ENCODE data around the gene MICAL3.
"Not testable (repeated sequence)": the region's sequence is repeated elsewhere in the genome, so short reads cannot be mapped to it uniquely, and the experiment has no call there.

Gene MICAL3

GRCh38 chr22:18024276-18024939 lies at the start of gene MICAL3:
TSS of gene MICAL3 (minus strand) at chr22:18024561. CDS start at chr22:17906812, 117,749 bp downstream.
- peak; percentile 86 for DNase-seq

GRCh38 chr22:18073927-18074326 lies 49.6 kb upstream of the MICAL3 start:
- DNase-seq = not testable (repeated sequence)

GRCh38 chr22:18073467-18073866 lies 49.1 kb upstream of the MICAL3 start:
- DNase-seq = no peak

- DNase-seq = no peak
These were observed 47.6 kb upstream of the MICAL3 start for GRCh38 chr22:18071968-18072310.

GRCh38 chr22:18071307-18071967 lies 47.1 kb upstream of the MICAL3 start:
- not testable (repeated sequence) for DNase-seq

- no peak for DNase-seq
These were observed 46.4 kb upstream of the MICAL3 start for GRCh38 chr22:18070556-18071306.

GRCh38 chr22:18070041-18070440 lies 45.7 kb upstream of the MICAL3 start:
- DNase-seq = no peak

- DNase-seq = no peak
These were observed 44.7 kb upstream of the MICAL3 start for GRCh38 chr22:18069041-18069440.

- DNase-seq = no peak
These were observed 44.1 kb upstream of the MICAL3 start for GRCh38 chr22:18068381-18068988.

GRCh38 chr22:18067548-18068341 lies 43.4 kb upstream of the MICAL3 start:
- no peak for DNase-seq

- DNase-seq = no peak
These were observed 42.8 kb upstream of the MICAL3 start for GRCh38 chr22:18067121-18067520.

GRCh38 chr22:18066181-18066859 lies 42.0 kb upstream of the MICAL3 start:
- no peak for DNase-seq

GRCh38 chr22:18065256-18065655 lies 40.9 kb upstream of the MICAL3 start:
- DNase-seq = peak; percentile 28

GRCh38 chr22:18064636-18065035 lies 40.3 kb upstream of the MICAL3 start:
- no peak for DNase-seq

GRCh38 chr22:18063715-18064114 lies 39.4 kb upstream of the MICAL3 start:
- DNase-seq = not testable (repeated sequence)

- no peak for DNase-seq
These were observed 38.9 kb upstream of the MICAL3 start for GRCh38 chr22:18063306-18063705.

GRCh38 chr22:18062421-18062820 lies 38.1 kb upstream of the MICAL3 start:
- DNase-seq = peak; percentile 18

- DNase-seq = no peak
These were observed 36.6 kb upstream of the MICAL3 start for GRCh38 chr22:18060646-18061620.

GRCh38 chr22:18059991-18060390 lies 35.6 kb upstream of the MICAL3 start:
- DNase-seq = no peak

GRCh38 chr22:18059473-18059872 lies 35.1 kb upstream of the MICAL3 start:
- DNase-seq = no peak

- DNase-seq = no peak
These were observed 34.7 kb upstream of the MICAL3 start for GRCh38 chr22:18059094-18059417.

All from hematopoietic multipotent progenitor cell treated with erythropoietin and hydrocortisone succinate and interleukin-3 and kit ligand, for 4 days (in vitro differentiated cells).